Skeletal muscle tissue (tissue), 4 donors: Measurements from ENCODE around the gene USP33. TPM values are rescaled to one million over a fixed set of nuclear protein-coding genes. Genes with fewer than 3 reads are reported as not detected.
"Not testable (repeated sequence)": the region's sequence is repeated elsewhere in the genome, so short reads cannot be mapped to it uniquely, and the experiment has no call there.

Source experiments
- H3K27ac ChIP-seq: one replicate; pipeline ENCODE4 v1.7.0; 2013; ENCODE audit warnings: mild to moderate bottlenecking, low read depth, low read length, inconsistent platforms
- H3K27me3 ChIP-seq, 3 donors: one replicate each; pipeline ENCODE4 v1.7.0; 2013; ENCODE audit warnings: low read length in 3 of 3; ENCODE audit not compliant: control insufficient read depth in 3 of 3, insufficient read depth in 3 of 3
- H3K36me3 ChIP-seq, 3 donors: one replicate each; pipeline ENCODE4 v1.7.0; 2013; ENCODE audit warnings: low read length in 3 of 3; ENCODE audit not compliant: control insufficient read depth in 3 of 3, insufficient read depth in 3 of 3
- H3K4me1 ChIP-seq, 3 donors: one replicate each; pipeline ENCODE4 v1.7.0; 2013; ENCODE audit warnings: low read length in 3 of 3, mild to moderate bottlenecking in 3 of 3; ENCODE audit not compliant: control insufficient read depth in 3 of 3, insufficient read depth in 3 of 3
- H3K4me3 ChIP-seq, 3 donors: one replicate each; pipeline ENCODE4 v1.7.0; 2013; ENCODE audit warnings: low read length in 3 of 3
- H3K9ac ChIP-seq, 3 donors: one replicate each; pipeline ENCODE4 v1.7.0; 2013; ENCODE audit warnings: low read length in 3 of 3, mild to moderate bottlenecking in 3 of 3, moderate library complexity in 2 of 3, low read depth in 1 of 3
- H3K9me3 ChIP-seq, 3 donors: one replicate each; pipeline ENCODE4 v1.7.0; 2013; ENCODE audit warnings: low read length in 3 of 3; ENCODE audit not compliant: control insufficient read depth in 3 of 3
- total RNA-seq: library from RNA; depleted of rRNA; stranded (reverse); fragments of >200 nt; gene quantifications from one replicate; pipeline ENCODE4 v1.2.3, GENCODE V29; 2014
- donor health status: Osteomylitis.

USP33 gene
- total RNA-seq, 1 donor from 2014 or later: 79.9 TPM

- H3K27ac ChIP-seq, H3K4me3 ChIP-seq, H3K9me3 ChIP-seq, H3K36me3 ChIP-seq, H3K27me3 ChIP-seq: not testable (repeated sequence)
- H3K4me1 ChIP-seq: peaks cover 0 to 26% (median 23%) of the 10 kb centered on the region in 3 donors
- H3K9ac ChIP-seq: peak overlapping the region in 1 of 3 donors; percentile 6
These were observed 84.8 kb downstream of the USP33 start for GRCh38 chr1:77674807-77675206.

GRCh38 chr1:77673716-77674355 lies 85.8 kb downstream of the USP33 start:
- H3K27ac ChIP-seq: no peak overlapping the region
- no peak overlapping the region for H3K4me3 ChIP-seq
- no peaks in the 10 kb centered on the region for H3K9me3 ChIP-seq
- H3K9ac ChIP-seq: no peak overlapping the region
- no peaks in the 10 kb centered on the region for H3K27me3 ChIP-seq
- no peaks in the 10 kb centered on the region for H3K36me3 ChIP-seq
- peaks cover 0 to 26% (median 19%) of the 10 kb centered on the region in 3 donors for H3K4me1 ChIP-seq

- Histone ChIP-seq H3K4me1 (peaks cover 0 to 26% (median 16%) of the 10 kb centered on the region in 3 donors), H3K4me3 (no peak overlapping the region), H3K27me3 (no peaks in the 10 kb centered on the region), H3K9ac (no peak overlapping the region), H3K36me3 (no peaks in the 10 kb centered on the region), H3K27ac (no peak overlapping the region), H3K9me3 (no peaks in the 10 kb centered on the region)
These were observed 86.6 kb downstream of the USP33 start for GRCh38 chr1:77673030-77673429.

- Histone ChIP-seq H3K9me3 (no peaks in the 10 kb centered on the region), H3K27me3 (no peaks in the 10 kb centered on the region), H3K9ac (no peak overlapping the region), H3K36me3 (no peaks in the 10 kb centered on the region), H3K4me3 (no peak overlapping the region), H3K27ac (no peak overlapping the region), H3K4me1 (peaks cover 0 to 26% (median 16%) of the 10 kb centered on the region in 3 donors)
These were observed 87.3 kb downstream of the USP33 start for GRCh38 chr1:77672374-77672773.

- H3K9ac ChIP-seq: no peak overlapping the region
These were observed 87.8 kb downstream of the USP33 start for GRCh38 chr1:77671836-77672235.

GRCh38 chr1:77670330-77670729 lies 89.3 kb downstream of the USP33 start:
- H3K4me1 ChIP-seq: peaks cover 0 to 21% (median 12%) of the 10 kb centered on the region in 3 donors
- H3K9me3 ChIP-seq: no peaks in the 10 kb centered on the region
- H3K27me3 ChIP-seq: no peaks in the 10 kb centered on the region
- no peak overlapping the region for H3K4me3 ChIP-seq
- H3K36me3 ChIP-seq: no peaks in the 10 kb centered on the region
- no peak overlapping the region for H3K27ac ChIP-seq
- H3K9ac ChIP-seq: no peak overlapping the region

More at GRCh38 chr1:77671836-77672235, 87.8 kb downstream of the USP33 start:
- no peak overlapping the region for H3K4me3 ChIP-seq
- no peaks in the 10 kb centered on the region for H3K27me3 ChIP-seq
- no peaks in the 10 kb centered on the region for H3K9me3 ChIP-seq
- no peaks in the 10 kb centered on the region for H3K36me3 ChIP-seq
- peaks cover 0 to 26% (median 16%) of the 10 kb centered on the region in 3 donors for H3K4me1 ChIP-seq
- H3K27ac ChIP-seq: no peak overlapping the region

GRCh38 chr1:77668924-77669449 lies 90.7 kb downstream of the USP33 start:
- Histone ChIP-seq H3K4me1 (peaks cover 0 to 21% (median 13%) of the 10 kb centered on the region in 3 donors), H3K9me3 (no peaks in the 10 kb centered on the region), H3K27me3 (no peaks in the 10 kb centered on the region), H3K4me3 (no peak overlapping the region), H3K27ac (no peak overlapping the region), H3K9ac (no peak overlapping the region), H3K36me3 (no peaks in the 10 kb centered on the region)

- H3K4me3 ChIP-seq: no peak overlapping the region
- H3K27ac ChIP-seq: no peak overlapping the region
- H3K27me3 ChIP-seq: no peaks in the 10 kb centered on the region
- no peaks in the 10 kb centered on the region for H3K9me3 ChIP-seq
- no peak overlapping the region for H3K9ac ChIP-seq
- H3K36me3 ChIP-seq: no peaks in the 10 kb centered on the region
- H3K4me1 ChIP-seq: peaks cover 0 to 6% (median 0%) of the 10 kb centered on the region in 3 donors
These were observed 94.6 kb downstream of the USP33 start for GRCh38 chr1:77664939-77665516.

GRCh38 chr1:77661696-77662095 lies 98.0 kb downstream of the USP33 start:
- Histone ChIP-seq H3K4me3 (no peak overlapping the region), H3K4me1 (peaks cover 0 to 6% (median 0%) of the 10 kb centered on the region in 3 donors), H3K27me3 (no peaks in the 10 kb centered on the region), H3K9ac (no peak overlapping the region), H3K27ac (no peak overlapping the region), H3K9me3 (no peaks in the 10 kb centered on the region), H3K36me3 (no peaks in the 10 kb centered on the region)

GRCh38 chr1:77659879-77660593 lies 99.6 kb downstream of the USP33 start:
- H3K9ac ChIP-seq: no peak overlapping the region

More at GRCh38 chr1:77659879-77660593, 99.6 kb downstream of the USP33 start:
- no peaks in the 10 kb centered on the region for H3K9me3 ChIP-seq
- H3K4me3 ChIP-seq: no peak overlapping the region
- no peak overlapping the region for H3K27ac ChIP-seq
- H3K36me3 ChIP-seq: no peaks in the 10 kb centered on the region
- peaks cover 0 to 3% (median 0%) of the 10 kb centered on the region in 3 donors for H3K4me1 ChIP-seq
- H3K27me3 ChIP-seq: no peaks in the 10 kb centered on the region
